Measurements from ENCODE around the gene FAM120C.

Gene FAM120C

GRCh38 chrX:54180403-54180802, 2.7 kb downstream of the FAM120C start:
- ChIA-PET POLR2A (no interaction called here), CTCF (no interaction called here)
- DNase-seq (ENCODE audit: extremely low spot score): no peak
- no peak for TF ChIP-seq CTCF (IDR thresholded peaks at IDR 0.05; ENCODE audit: control extremely low read depth, extremely low read depth, low read depth, missing control alignments)

GRCh38 chrX:54178100-54178940, 4.7 kb downstream of the FAM120C start:
- DNase-seq (ENCODE audit: extremely low spot score): no peak
- CTCF ChIA-PET: interaction anchor here (1.1 kb wide), 1 partner anchor 25 kb away, joined by 3 read pairs; no protein-coding TSS in a partner anchor
- no peak for TF ChIP-seq CTCF (IDR thresholded peaks at IDR 0.05; ENCODE audit: control extremely low read depth, extremely low read depth, low read depth, missing control alignments)
- POLR2A ChIA-PET: no interaction called here

GRCh38 chrX:54177306-54177705, 5.7 kb downstream of the FAM120C start:
- DNase-seq (ENCODE audit: extremely low spot score): no peak
- ChIA-PET POLR2A (no interaction called here), CTCF (interaction anchor here (1.1 kb wide), 2 partner anchors 10 to 26 kb away, joined by 3 read pairs; no protein-coding TSS in a partner anchor)
- TF ChIP-seq CTCF (IDR thresholded peaks at IDR 0.05; ENCODE audit: control extremely low read depth, extremely low read depth, low read depth, missing control alignments): no peak

- TF ChIP-seq CTCF (IDR thresholded peaks at IDR 0.05; ENCODE audit: control extremely low read depth, extremely low read depth, low read depth, missing control alignments): no peak
- POLR2A ChIA-PET: no interaction called here
- DNase-seq (ENCODE audit: extremely low spot score): no peak
- CTCF ChIA-PET: no interaction called here
These were observed 9.3 kb downstream of the FAM120C start for GRCh38 chrX:54173791-54174190.

- no peak for DNase-seq (ENCODE audit: extremely low spot score)
- TF ChIP-seq CTCF (IDR thresholded peaks at IDR 0.05; ENCODE audit: control extremely low read depth, extremely low read depth, low read depth, missing control alignments): no peak
- ChIA-PET CTCF (no interaction called here), POLR2A (no interaction called here)
These were observed 10.6 kb downstream of the FAM120C start for GRCh38 chrX:54172455-54172854.

- ChIA-PET CTCF (no interaction called here), POLR2A (no interaction called here)
- TF ChIP-seq CTCF (IDR thresholded peaks at IDR 0.05; ENCODE audit: control extremely low read depth, extremely low read depth, low read depth, missing control alignments): no peak
- DNase-seq (ENCODE audit: extremely low spot score): no peak
These were observed 11.4 kb downstream of the FAM120C start for GRCh38 chrX:54171527-54172250.
